ENCODE measurements around the gene VWA5B1. TPM values are rescaled to one million over a fixed set of nuclear protein-coding genes. Genes with fewer than 3 reads are reported as not detected.

The VWA5B1 gene
- total and polyA plus RNA-seq, 2 of the 8 experiments (the other 6 are each of a cell fraction or from before 2014, with no cell fraction given) = 0.54 to 2.3 TPM

DNA sequence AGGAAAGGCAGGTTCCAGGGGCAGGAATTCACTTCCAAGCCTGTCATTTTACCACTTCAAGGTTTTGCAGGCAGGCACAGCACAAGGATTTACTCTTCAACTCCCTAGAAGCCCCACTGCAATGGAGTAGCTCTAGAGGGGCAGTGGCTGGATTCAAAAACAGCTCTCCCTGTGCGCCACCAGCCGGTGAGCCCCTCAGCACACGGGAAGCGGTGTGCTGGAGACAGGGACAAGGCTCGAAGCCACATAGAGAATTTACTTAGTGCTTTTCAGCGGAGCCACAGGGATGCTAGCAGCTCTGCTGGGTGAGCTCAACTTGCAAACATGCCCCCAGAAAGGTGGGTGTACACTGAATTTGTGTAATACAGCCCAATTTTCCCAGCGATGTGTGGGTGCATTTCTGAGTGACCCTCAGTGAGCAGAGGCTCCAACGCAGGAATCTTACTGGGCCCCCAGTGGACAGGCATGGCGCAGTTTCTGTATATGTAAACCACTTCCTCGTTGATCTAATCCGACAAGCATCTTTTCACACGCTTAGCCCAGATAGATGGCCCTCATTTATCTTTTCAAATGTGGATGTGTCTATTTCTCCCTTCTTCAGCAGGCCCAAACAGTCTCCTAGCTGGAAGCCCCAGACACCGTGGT is 10.9 kb downstream of the VWA5B1 start (continued):
- TF ChIP-seq, protein P1, sequence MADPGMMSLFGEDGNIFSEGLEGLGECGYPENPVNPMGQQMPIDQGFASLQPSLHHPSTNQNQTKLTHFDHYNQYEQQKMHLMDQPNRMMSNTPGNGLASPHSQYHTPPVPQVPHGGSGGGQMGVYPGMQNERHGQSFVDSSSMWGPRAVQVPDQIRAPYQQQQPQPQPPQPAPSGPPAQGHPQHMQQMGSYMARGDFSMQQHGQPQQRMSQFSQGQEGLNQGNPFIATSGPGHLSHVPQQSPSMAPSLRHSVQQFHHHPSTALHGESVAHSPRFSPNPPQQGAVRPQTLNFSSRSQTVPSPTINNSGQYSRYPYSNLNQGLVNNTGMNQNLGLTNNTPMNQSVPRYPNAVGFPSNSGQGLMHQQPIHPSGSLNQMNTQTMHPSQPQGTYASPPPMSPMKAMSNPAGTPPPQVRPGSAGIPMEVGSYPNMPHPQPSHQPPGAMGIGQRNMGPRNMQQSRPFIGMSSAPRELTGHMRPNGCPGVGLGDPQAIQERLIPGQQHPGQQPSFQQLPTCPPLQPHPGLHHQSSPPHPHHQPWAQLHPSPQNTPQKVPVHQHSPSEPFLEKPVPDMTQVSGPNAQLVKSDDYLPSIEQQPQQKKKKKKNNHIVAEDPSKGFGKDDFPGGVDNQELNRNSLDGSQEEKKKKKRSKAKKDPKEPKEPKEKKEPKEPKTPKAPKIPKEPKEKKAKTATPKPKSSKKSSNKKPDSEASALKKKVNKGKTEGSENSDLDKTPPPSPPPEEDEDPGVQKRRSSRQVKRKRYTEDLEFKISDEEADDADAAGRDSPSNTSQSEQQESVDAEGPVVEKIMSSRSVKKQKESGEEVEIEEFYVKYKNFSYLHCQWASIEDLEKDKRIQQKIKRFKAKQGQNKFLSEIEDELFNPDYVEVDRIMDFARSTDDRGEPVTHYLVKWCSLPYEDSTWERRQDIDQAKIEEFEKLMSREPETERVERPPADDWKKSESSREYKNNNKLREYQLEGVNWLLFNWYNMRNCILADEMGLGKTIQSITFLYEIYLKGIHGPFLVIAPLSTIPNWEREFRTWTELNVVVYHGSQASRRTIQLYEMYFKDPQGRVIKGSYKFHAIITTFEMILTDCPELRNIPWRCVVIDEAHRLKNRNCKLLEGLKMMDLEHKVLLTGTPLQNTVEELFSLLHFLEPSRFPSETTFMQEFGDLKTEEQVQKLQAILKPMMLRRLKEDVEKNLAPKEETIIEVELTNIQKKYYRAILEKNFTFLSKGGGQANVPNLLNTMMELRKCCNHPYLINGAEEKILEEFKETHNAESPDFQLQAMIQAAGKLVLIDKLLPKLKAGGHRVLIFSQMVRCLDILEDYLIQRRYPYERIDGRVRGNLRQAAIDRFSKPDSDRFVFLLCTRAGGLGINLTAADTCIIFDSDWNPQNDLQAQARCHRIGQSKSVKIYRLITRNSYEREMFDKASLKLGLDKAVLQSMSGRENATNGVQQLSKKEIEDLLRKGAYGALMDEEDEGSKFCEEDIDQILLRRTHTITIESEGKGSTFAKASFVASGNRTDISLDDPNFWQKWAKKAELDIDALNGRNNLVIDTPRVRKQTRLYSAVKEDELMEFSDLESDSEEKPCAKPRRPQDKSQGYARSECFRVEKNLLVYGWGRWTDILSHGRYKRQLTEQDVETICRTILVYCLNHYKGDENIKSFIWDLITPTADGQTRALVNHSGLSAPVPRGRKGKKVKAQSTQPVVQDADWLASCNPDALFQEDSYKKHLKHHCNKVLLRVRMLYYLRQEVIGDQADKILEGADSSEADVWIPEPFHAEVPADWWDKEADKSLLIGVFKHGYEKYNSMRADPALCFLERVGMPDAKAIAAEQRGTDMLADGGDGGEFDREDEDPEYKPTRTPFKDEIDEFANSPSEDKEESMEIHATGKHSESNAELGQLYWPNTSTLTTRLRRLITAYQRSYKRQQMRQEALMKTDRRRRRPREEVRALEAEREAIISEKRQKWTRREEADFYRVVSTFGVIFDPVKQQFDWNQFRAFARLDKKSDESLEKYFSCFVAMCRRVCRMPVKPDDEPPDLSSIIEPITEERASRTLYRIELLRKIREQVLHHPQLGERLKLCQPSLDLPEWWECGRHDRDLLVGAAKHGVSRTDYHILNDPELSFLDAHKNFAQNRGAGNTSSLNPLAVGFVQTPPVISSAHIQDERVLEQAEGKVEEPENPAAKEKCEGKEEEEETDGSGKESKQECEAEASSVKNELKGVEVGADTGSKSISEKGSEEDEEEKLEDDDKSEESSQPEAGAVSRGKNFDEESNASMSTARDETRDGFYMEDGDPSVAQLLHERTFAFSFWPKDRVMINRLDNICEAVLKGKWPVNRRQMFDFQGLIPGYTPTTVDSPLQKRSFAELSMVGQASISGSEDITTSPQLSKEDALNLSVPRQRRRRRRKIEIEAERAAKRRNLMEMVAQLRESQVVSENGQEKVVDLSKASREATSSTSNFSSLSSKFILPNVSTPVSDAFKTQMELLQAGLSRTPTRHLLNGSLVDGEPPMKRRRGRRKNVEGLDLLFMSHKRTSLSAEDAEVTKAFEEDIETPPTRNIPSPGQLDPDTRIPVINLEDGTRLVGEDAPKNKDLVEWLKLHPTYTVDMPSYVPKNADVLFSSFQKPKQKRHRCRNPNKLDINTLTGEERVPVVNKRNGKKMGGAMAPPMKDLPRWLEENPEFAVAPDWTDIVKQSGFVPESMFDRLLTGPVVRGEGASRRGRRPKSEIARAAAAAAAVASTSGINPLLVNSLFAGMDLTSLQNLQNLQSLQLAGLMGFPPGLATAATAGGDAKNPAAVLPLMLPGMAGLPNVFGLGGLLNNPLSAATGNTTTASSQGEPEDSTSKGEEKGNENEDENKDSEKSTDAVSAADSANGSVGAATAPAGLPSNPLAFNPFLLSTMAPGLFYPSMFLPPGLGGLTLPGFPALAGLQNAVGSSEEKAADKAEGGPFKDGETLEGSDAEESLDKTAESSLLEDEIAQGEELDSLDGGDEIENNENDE (IDR thresholded peaks at IDR 0.05; ENCODE audit: insufficient replicate concordance, low read length) = no peak

Data from H1 (cell line).